Measurements from ENCODE around the gene DCTN1. TPM values are rescaled to one million over a fixed set of nuclear protein-coding genes. Genes with fewer than 3 reads are reported as not detected.
"Not testable (repeated sequence)": the region's sequence is repeated elsewhere in the genome, so short reads cannot be mapped to it uniquely, and the experiment has no call there.

Gene DCTN1
- total and polyA plus RNA-seq, 2 donors (not counting 1 experiment from before 2014, with no cell fraction given), result 133 to 228 TPM

GRCh38 chr2:74421221-74421870, 41.2 kb upstream of the DCTN1 start, which contains the start of the genes C2orf81 and WDR54:
TSS of gene C2orf81 (minus strand) at chr2:74421619. CDS start at chr2:74421560, 59 bp downstream.
TSS of gene WDR54 (plus strand) at chr2:74421730. CDS start at chr2:74422154, 424 bp downstream.
- Histone ChIP-seq H3K4me2 (ENCODE audit: extremely low read depth, insufficient read depth, low read length) (peak within 1 kb of the TSS; percentile 90), H2AFZ (ENCODE audit: low read length) (peak within 1 kb of the TSS; percentile 92), H3K27me3 (ENCODE audit: control insufficient read depth, insufficient read depth, low read length) (no peaks in the 10 kb centered on the region), H3K27ac (ENCODE audit: insufficient read depth, low read length) (peak within 1 kb of the TSS; percentile 95), H3K9ac (ENCODE audit: insufficient read depth, low read length) (peak within 1 kb of the TSS; percentile 78), H4K20me1 (ENCODE audit: control insufficient read depth, extremely low read depth, insufficient read depth, low read length) (no peaks in the 10 kb centered on the region), H3K4me3 (replicated peaks in 1 of 4; ENCODE audit: control extremely low read depth in 1 of 4, insufficient read depth in 1 of 4, low read depth in 3 of 4, low read length in 4 of 4) (peak within 1 kb of the TSS; percentile 84 to 94 (median 90)), H3K36me3 (ENCODE audit: control insufficient read depth, insufficient read depth, low read length) (peaks cover 3% of the 10 kb centered on the region), H3K4me1 (ENCODE audit: control insufficient read depth, extremely low read depth, insufficient read depth, low read length) (peaks cover 2% of the 10 kb centered on the region), H3K79me2 (ENCODE audit: control insufficient read depth, insufficient read depth, low read length) (no peaks in the 10 kb centered on the region), H3K9me3 (ENCODE audit: control insufficient read depth, insufficient read depth, low read depth, low read length) (no peaks in the 10 kb centered on the region)
- TF ChIP-seq CTCF (conservative IDR thresholded peaks at IDR 0.05 in 1 of 2, IDR thresholded peaks at IDR 0.05 in 1 of 2; ENCODE audit: low read depth in 1 of 2, low read length in 2 of 2), result no peak
- TF ChIP-seq EZH2 (IDR thresholded peaks at IDR 0.05; ENCODE audit: low read length, missing control alignments), result no peak
- DNase-seq (ENCODE audit: low read depth in 2 of 2), result peak; percentile 80 to 81

- H2AFZ ChIP-seq (ENCODE audit: low read length); H3K9ac ChIP-seq (ENCODE audit: insufficient read depth, low read length); H3K36me3 ChIP-seq (ENCODE audit: control insufficient read depth, insufficient read depth, low read length); H3K9me3 ChIP-seq (ENCODE audit: control insufficient read depth, insufficient read depth, low read depth, low read length); H3K79me2 ChIP-seq (ENCODE audit: control insufficient read depth, insufficient read depth, low read length); H3K27ac ChIP-seq (ENCODE audit: insufficient read depth, low read length); DNase-seq (ENCODE audit: low read depth in 2 of 2); H4K20me1 ChIP-seq (ENCODE audit: control insufficient read depth, extremely low read depth, insufficient read depth, low read length); H3K4me1 ChIP-seq (ENCODE audit: control insufficient read depth, extremely low read depth, insufficient read depth, low read length); H3K27me3 ChIP-seq (ENCODE audit: control insufficient read depth, insufficient read depth, low read length): not testable (repeated sequence)
- H3K4me2 ChIP-seq (ENCODE audit: extremely low read depth, insufficient read depth, low read length), result peak overlapping the region; percentile 77
- H3K4me3 ChIP-seq (replicated peaks in 1 of 4; ENCODE audit: control extremely low read depth in 1 of 4, insufficient read depth in 1 of 4, low read depth in 3 of 4, low read length in 4 of 4), result peak overlapping the region in 3 of 4 experiments; percentile 75 to 94 (median 92)
These were observed 40.5 kb upstream of the DCTN1 start for GRCh38 chr2:74420443-74421103.

GRCh38 chr2:74420006-74420405, 39.9 kb upstream of the DCTN1 start:
- no peak overlapping the region for H2AFZ ChIP-seq (ENCODE audit: low read length)
- H3K9ac ChIP-seq (ENCODE audit: insufficient read depth, low read length), result no peak overlapping the region
- no peaks in the 10 kb centered on the region for H3K9me3 ChIP-seq (ENCODE audit: control insufficient read depth, insufficient read depth, low read depth, low read length)
- no peaks in the 10 kb centered on the region for H3K27me3 ChIP-seq (ENCODE audit: control insufficient read depth, insufficient read depth, low read length)
- peaks cover 8% of the 10 kb centered on the region for H3K4me1 ChIP-seq (ENCODE audit: control insufficient read depth, extremely low read depth, insufficient read depth, low read length)
- no peak overlapping the region for H3K4me2 ChIP-seq (ENCODE audit: extremely low read depth, insufficient read depth, low read length)
- no peak for DNase-seq (ENCODE audit: low read depth in 2 of 2)
- H4K20me1 ChIP-seq (ENCODE audit: control insufficient read depth, extremely low read depth, insufficient read depth, low read length), result no peaks in the 10 kb centered on the region
- no peak overlapping the region for H3K27ac ChIP-seq (ENCODE audit: insufficient read depth, low read length)
- H3K4me3 ChIP-seq (replicated peaks in 1 of 4; ENCODE audit: control extremely low read depth in 1 of 4, insufficient read depth in 1 of 4, low read depth in 3 of 4, low read length in 4 of 4), result no peak overlapping the region
- TF ChIP-seq EZH2 (IDR thresholded peaks at IDR 0.05; ENCODE audit: low read length, missing control alignments) (no peak), CTCF (conservative IDR thresholded peaks at IDR 0.05 in 1 of 2, IDR thresholded peaks at IDR 0.05 in 1 of 2; ENCODE audit: low read depth in 1 of 2, low read length in 2 of 2) (no peak)
- H3K79me2 ChIP-seq (ENCODE audit: control insufficient read depth, insufficient read depth, low read length), result no peaks in the 10 kb centered on the region
- no peaks in the 10 kb centered on the region for H3K36me3 ChIP-seq (ENCODE audit: control insufficient read depth, insufficient read depth, low read length)
